ENCODE data around the gene LRP5. TPM values are rescaled to one million over a fixed set of nuclear protein-coding genes. Genes with fewer than 3 reads are reported as not detected.

Gene LRP5
- total RNA-seq, 1 donor from 2014 or later = 12.5 TPM

DNA sequence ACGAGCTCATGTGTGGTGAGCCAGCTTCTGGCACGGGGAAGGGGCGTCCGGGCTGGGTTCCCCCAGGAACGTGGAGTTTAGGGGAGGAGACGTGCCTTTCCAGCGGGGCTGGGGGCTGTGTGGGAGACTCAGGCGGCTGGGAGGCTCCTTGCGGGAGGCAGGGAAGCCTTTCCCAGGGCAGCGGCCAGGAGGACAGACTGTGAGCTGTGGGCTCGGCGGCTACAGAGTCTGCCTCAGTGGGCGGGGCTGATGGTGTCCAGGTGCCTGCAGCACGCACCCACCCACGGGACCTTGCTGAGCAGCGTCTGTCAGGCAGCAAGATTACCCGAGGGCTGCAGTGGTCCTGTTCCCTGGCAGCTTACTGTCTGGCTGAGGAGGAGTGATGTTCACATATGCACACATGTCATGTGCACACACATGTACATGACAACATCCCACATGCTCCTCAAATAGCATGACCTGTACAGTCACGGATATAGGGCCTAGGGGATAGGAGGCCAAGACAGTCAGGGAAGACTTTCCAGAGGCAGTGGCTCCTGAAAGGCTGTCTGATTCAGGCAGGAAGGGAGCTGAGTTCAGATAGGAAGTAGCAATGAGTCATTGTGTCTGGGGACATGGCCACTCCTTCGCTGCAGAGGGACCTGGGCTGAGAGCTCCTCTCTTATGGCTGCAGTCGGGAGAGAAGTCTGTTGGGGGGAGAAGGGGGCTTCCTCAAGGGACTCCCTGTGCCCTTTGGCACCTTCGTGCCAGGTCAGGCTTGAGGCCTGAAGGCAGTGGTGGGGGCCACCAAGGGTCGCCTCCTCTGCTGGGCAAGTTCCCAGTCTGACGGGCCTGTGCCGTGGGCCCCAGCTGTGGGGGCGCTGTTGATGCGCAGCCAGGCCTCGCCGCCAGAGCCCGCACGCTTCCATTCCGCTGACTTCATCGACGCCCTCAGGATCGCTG is 124.9 kb downstream of the LRP5 start:
- intact Hi-C loops (cut with micrococcal nuclease) = no loop called here

DNA sequence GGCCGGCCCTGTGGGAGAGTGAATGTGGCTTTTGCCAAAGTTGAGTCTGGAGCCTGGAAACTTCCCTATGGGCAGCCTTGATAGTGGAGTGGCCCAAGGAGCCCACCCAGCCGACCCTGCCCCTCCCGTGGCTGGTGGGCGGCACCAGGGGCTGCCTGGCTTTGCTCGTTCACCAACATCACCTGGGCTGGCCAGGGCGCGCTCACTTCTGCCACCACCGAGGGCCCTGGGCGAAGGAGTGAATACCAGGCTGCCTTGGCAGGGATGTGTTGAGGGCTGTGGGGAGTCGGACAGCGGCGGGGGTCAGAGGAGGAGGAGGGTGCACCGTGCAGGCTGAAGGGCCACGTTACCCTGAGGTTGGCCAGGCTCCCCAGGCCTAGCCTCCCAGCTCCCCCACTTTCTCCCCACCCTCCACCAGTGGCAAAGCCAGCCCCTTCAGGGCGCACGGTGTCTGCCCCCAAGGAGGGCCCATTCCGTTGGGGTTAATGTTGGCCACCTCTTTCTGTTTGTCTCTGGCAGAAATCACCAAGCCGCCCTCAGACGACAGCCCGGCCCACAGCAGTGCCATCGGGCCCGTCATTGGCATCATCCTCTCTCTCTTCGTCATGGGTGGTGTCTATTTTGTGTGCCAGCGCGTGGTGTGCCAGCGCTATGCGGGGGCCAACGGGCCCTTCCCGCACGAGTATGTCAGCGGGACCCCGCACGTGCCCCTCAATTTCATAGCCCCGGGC is 125.7 kb downstream of the LRP5 start:
- intact Hi-C loops (cut with micrococcal nuclease) = no loop called here

DNA sequence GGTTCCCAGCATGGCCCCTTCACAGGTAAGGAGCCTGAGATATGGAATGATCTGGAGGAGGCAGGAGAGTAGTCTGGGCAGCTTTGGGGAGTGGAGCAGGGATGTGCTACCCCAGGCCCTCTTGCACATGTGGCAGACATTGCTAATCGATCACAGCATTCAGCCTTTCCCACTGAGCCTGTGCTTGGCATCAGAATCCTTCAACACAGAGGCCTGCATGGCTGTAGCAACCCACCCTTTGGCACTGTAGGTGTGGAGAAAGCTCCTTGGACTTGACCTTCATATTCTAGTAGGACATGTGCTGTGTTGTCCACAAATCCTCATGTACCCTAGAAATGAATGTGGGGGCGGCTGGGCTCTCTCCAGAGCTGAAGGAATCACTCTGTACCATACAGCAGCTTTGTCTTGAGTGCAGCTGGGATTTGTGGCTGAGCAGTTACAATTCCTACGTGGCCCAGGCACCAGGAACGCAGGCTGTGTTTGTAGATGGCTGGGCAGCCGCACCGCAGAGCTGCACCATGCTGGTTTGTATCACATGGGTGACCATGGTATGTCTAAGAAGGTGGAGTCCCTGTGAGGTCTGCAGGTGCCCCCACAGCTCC is 126.4 kb downstream of the LRP5 start:
- intact Hi-C loops (cut with micrococcal nuclease) = no loop called here

DNA sequence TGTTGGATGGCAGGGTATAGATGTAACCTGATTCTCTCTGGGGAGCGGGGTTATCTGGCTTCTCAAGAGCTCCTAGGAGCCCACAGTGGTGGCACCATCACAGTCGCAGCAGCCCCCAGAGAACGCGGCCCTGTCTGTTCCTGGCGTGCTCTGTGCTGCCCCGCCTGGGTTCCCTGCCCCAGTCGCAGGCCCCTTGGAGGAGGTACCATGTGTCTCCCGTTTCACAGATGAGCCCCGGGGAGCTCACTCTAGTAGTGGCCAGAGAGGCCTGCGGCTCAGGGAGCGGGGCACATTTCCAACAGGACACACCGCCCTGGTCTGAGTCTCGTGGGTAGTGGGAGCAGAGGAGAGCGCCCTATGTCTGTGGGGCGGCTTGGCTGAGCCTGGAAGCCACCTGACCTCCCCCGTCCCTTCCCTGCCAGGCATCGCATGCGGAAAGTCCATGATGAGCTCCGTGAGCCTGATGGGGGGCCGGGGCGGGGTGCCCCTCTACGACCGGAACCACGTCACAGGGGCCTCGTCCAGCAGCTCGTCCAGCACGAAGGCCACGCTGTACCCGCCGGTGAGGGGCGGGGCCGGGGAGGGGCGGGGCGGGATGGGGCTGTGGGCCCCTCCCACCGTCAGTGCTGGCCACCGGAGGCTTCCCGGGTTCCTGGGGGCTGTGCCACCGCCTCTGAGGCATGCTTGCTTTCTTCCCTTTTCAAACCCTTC is 127.1 kb downstream of the LRP5 start:
- intact Hi-C loops (cut with micrococcal nuclease) = no loop called here

DNA sequence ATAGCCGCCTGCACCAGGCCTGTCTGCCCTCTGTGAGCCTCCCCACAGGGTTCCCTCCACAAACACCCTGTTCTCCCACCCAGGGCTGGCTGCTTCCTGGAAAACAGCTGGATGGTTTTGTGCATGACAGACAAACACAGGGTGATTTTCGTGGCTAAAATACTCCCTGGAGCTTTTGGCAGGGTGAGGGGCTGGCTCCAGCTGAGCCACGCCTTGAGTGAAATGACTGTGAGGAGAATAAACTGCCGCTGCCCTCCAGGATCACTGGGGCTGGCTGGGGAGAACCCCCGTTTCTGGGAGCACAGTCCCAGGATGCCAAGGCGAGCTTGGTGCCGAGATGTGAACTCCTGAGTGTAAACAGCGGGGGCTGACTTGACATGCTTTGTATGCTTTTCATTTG is 127.8 kb downstream of the LRP5 start:
- intact Hi-C loops (cut with micrococcal nuclease) = no loop called here

DNA sequence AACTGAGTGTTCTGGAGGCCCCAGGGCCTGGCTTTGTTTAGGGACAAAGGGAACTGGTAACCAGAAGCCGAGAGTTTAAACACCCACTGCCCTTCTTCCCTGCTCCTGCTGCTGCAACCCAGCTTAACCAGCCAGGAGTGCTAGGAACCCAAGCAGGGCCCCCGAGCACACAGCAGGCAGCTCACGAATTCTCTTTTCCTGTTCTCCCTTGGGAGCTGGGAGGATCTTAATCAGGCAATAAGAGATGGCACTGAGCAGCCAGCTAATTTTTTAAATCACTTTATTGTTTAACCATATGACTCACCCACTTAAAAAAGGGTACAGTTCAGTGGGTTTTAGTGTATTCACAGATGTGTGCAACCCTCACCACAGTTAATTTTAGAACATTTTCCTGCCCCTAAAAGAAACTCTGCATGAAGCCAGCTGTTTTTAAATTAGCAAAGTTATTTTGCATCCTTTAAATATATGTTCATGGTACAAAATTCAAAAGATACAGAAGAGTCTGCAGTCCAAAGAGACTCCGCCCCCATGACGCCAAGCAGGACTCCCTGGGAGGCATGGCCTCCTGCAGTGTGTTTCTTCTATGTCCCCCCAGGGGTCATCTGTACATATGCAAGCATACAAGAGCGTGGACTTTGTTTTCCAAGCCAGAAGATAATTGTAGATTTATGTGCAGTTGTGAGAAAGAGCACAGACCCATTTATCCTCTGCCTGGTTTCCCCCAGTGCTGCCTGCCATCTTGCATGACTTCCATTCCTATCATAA is 129.3 kb downstream of the LRP5 start:
- intact Hi-C loops (cut with micrococcal nuclease) = no loop called here

DNA sequence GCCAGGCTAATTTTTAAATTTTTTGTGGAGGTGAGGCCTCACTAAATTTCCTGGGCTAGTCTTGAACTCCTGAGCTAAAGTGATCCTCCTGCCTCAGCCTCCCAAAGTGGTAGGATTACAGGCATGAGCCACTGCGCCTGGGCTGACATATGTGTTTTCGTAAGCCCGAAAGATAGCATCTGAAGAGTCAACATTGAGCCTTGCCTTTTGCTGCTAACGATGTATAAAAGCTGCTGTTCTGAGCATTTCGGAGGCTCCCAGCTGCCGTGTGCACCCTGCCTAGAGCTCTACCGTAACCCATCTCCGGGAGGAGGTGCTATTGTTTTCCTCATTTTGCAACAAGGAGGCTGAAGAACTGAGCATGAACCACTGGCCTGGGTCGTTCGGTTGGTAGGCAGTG is 130.0 kb downstream of the LRP5 start:
- intact Hi-C loops (cut with micrococcal nuclease) = no loop called here

DNA sequence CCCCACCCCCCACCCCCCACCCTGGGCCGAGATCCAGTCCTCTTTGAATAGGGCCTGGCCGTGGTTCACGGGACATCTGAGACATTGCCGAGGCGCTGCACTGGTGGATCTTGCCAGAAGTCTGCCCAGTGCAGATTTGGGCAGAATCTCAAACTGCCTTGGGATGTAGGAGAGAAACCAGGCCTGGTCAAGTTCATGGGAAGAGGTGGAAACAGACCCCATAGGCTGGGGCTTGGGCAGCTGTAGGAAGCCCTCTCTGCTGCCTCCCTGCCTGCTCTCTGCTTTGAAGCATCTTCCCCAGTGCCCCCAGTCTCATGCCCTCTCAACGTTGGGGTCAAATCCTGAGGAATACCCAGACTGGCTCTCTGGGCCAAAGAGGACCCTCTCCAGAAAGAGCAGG is 132.2 kb downstream of the LRP5 start:
- intact Hi-C loops (cut with micrococcal nuclease) = no loop called here

DNA sequence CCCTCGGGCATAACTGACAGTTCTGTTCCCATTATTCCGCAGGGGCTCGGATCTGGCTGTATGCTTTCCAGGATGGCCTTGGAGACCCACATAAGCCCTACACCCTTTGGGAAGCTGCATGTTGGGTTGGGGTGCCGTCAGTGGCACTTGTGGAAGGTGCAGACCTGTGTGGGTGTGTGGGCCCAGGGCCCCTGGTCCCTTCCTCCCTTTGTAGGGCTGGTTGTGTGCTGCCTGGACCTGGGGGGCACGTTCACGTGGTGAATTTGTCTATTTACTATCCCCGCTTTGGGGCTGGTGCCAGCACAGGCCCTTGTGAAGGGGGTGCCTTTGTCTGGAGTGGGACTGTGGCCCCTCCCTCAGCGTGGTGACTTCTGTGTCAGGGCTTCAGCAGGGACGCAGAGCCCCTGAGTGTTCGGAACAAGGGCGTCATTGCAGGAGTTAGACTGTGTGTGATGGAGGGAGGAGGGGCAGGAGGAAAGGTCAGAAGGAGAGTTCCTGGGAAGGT is 133.2 kb downstream of the LRP5 start:
- intact Hi-C loops (cut with micrococcal nuclease) = loop anchor here (5.0 kb wide), 1 partner anchor 148 kb away; no protein-coding TSS in a partner anchor

DNA sequence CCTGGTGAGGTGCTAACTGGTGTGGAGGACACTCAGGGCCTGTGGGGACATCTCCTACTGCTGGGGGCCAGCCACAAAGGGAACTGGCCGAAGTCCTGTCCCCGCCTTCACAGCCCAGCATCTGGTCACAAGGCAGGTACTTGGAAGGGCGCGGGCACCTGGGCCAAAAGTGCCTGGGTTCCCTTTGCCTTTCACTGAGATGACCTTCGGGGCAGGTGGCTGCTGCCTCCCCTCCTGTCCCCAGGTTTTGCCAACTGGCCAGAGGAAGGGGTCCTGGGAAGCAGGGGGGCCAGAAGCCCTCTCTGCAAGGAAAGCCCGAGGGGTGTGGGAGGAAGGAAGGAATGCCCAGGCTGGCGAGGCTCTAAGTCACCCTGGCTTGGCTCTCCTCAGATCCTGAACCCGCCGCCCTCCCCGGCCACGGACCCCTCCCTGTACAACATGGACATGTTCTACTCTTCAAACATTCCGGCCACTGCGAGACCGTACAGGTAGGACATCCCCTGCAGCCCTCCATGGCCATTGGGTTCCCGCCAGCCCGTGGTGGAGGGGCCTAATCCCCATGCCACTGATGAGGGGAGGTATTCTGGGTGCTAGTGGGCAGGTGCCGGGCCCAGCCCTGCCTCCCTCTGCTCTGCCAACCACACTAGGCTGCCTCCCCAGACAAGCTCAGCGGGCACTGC is 133.8 kb downstream of the LRP5 start:
- intact Hi-C loops (cut with micrococcal nuclease) = loop anchor here (5.0 kb wide), 1 partner anchor 149 kb away; no protein-coding TSS in a partner anchor

DNA sequence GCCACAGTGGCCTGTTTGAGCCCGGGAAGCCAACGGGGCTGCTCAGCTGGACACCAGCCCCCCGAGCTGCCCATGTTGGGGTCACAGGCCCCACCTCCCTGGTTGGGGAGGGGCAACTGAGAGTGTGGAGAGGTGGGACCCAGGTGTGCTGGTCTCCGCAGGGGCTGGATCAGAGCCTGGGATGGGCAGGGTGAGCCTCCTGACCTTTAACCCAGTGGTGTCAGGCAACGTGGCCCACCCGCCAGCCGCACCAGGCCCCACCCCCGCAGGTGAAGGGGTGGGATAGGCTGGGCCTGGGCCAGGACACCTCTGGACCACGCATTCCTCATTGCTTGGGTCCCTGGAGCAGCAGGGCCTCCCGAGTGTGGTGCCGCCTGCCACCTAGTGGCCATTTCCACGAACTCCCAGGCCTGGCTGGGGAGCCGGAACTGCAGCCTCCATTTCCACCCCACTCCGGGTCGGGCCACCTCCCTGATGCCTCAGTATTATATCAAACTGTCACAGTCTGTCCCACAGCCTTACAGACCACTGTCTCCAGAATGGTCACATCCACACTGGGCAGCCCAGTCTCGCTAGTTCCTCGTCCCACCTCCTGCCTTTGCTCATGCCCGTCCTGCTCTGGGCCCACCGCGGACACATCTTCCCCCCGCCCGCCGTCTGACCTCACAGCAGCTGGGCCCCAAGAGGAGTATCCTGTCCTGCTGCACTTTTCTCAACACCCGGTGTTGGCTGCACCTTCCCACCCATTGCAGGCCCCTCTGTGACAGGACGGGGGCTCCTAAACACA is 134.8 kb downstream of the LRP5 start:
- intact Hi-C loops (cut with micrococcal nuclease) = loop anchor here (1.0 to 5.0 kb wide), 2 partner anchors 150 to 190 kb away; no protein-coding TSS in a partner anchor

DNA sequence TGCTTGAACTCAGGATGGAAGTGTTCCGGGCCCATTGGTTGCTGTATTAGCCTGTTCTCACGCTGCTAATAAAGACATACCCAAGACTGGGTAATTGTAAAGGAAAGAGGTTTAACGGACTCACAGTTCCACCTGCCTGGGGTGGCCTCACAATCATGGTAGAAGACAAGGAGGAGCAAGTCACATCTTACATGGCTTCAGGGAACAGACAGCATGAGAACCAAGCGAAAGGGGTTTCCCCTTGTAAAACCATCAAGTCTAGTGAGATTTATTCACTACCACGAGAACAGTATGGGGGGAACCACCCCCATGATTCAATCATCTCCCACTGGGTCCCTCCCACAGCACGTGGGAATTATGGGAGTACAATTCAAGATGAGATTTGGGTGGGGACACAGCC is 135.5 kb downstream of the LRP5 start:
- intact Hi-C loops (cut with micrococcal nuclease) = loop anchor here (1.0 to 5.0 kb wide), 2 partner anchors 151 to 191 kb away; no protein-coding TSS in a partner anchor

DNA sequence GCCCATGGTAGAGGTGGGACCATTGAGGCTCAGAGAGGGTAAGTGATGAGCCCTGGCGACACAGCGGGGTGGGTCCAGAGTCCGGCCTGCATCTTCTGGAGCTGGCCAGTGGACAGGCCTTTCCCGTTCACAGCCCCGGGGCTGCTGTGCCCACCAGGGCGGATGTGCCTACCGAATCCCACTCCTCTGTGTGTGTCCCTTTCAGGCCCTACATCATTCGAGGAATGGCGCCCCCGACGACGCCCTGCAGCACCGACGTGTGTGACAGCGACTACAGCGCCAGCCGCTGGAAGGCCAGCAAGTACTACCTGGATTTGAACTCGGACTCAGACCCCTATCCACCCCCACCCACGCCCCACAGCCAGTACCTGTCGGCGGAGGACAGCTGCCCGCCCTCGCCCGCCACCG is 136.2 kb downstream of the LRP5 start:
- intact Hi-C loops (cut with micrococcal nuclease) = loop anchor here (5.0 kb wide), 1 partner anchor 151 kb away; no protein-coding TSS in a partner anchor

DNA sequence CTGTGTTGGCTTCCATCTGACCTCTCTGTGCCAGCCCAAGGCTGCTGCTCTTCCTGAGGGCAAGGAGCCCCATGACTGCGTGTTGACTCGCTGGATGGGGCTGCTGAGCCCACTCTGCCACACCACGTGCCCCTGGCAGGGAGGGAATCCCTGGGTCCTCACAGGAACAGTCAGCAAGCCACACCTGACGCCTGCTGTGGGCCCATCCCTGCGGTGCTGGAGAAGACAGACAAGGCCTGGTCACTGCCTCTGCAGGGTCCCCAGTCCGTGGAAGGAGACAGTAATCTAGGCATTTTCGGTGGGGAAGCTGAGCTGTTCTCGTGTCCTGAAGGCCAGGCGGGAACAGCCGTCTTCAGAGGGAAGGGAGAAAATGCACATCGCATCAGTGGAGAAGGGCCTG is 137.6 kb downstream of the LRP5 start:
- intact Hi-C loops (cut with micrococcal nuclease) = loop anchor here (5.0 kb wide), 1 partner anchor 153 kb away; no protein-coding TSS in a partner anchor

DNA sequence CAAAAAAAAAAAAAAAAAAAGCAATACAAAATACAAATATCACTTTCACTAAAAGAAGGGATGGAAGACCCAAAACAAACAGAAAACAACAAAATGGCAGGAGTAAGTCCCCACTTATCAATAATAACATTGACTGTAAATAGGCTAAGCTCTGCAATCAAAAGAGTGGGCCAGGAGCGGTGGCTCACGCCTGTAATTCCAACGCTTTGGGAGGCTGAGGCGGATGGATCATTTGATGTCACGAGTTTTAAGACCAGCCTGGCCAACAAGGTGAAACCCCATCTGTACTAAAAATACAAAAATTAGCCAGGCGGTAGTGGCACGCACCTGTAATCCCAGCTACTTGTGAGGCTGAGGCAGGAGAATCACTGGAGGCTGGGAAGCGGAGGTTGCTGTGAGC is 138.3 kb downstream of the LRP5 start:
- intact Hi-C loops (cut with micrococcal nuclease) = no loop called here

DNA sequence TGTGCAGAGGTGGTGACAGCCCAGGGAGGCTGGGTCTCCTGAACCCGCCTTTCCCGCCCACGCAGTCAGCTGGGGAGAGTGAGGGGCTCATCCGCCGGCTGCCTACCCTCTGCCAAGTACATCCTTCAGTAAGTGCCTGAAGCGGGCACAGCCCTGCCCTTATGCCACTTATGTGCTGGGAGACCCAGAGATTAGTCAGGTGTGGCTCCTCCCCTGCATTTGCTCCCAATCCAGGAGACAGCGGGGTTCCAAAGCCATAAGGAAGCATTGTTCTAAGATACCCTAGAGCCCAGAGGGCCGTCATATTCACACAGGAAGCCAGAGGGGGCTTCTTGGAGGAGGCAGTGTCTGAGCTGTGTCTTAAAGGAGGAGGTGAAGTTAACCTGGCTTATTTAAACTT is 142.4 kb downstream of the LRP5 start:
- intact Hi-C loops (cut with micrococcal nuclease) = no loop called here

DNA sequence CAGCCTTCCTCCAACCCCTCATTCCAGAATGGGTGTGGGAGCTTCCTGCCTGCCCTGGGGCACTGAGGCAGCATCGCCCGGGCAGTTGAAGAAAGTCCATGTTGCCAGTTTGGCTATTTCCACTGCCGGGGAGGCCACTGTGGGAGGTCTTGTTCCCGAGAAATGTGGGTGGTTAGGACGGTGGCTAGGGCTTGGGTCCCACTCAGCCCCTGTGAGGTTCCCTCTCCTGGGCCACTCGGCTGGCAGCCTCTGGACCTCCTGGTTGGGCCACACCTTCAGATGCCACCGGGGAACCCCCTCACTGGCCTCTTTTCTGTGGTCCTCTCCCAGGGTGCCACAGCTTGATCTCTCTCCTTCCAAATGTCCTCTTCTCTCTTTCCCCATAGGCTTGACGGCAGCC is 143.1 kb downstream of the LRP5 start:
- intact Hi-C loops (cut with micrococcal nuclease) = no loop called here

DNA sequence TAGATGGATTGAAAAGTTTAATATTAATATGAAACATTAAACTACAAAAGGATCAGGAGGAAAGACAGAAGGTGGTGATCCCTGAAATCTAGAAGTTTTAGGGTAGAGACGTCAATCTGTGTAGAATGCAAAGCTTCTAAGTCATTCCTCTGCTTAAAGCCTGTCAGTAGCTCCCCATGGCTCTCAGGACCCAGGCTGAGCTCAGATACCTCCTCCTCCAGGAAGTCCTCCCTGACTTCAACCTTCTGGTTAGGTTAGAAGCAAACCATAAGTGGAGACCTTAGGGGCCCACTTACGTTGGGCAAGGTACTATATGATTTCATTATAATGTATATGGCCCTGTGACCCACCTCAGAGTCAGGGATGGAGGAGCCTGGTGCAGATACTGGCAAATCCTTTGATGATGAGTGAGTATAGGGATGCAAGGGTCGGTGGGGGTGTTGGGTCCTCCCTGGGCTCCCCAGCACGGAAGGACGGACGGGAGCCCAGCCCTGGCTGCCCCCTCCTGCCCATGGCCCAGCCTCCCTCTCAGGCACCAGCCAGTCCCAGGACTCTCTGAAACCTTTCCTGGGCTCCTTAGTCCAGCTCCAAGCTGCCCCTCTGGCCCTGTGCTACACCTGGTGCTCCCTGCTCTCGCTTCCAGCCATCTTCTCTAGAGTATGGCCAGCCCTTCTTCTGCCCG is 145.0 kb downstream of the LRP5 start:
- intact Hi-C loops (cut with micrococcal nuclease) = no loop called here

Data from T-helper 2 cell treated with Interferon-gamma antibody and Interleukin-4, amounts not matched to agents 100 ng/mL and 5 ng/mL, for 36 hours (primary cell).